Measurements from ENCODE around the gene MRPS11. TPM values are rescaled to one million over a fixed set of nuclear protein-coding genes. Genes with fewer than 3 reads are reported as not detected.

MRPS11 gene
- total and polyA plus RNA-seq, 3 donors from 2014 or later = 33.2 to 82.4 (median 33.9) TPM

GRCh38 chr15:88504445-88504844 lies 36.9 kb downstream of the MRPS11 start:
- no peaks in the 10 kb centered on the region for H3K27me3 ChIP-seq
- no peaks in the 10 kb centered on the region for H3K9me3 ChIP-seq
- no peak overlapping the region for H3K27ac ChIP-seq
- no peaks in the 10 kb centered on the region for H3K36me3 ChIP-seq (ENCODE audit: low read depth, missing control alignments)
- DNase-seq = no peak
- intact Hi-C loops (cut with DNase I; ENCODE audit: low total_unique reads) = no loop called here
- 85 to 91% methylated on average over 1 of the region's 1 CpG for WGBS, 2 donors
- TF ChIP-seq POLR2A (IDR thresholded peaks at IDR 0.05) = no peak
- TF ChIP-seq, protein P1, sequence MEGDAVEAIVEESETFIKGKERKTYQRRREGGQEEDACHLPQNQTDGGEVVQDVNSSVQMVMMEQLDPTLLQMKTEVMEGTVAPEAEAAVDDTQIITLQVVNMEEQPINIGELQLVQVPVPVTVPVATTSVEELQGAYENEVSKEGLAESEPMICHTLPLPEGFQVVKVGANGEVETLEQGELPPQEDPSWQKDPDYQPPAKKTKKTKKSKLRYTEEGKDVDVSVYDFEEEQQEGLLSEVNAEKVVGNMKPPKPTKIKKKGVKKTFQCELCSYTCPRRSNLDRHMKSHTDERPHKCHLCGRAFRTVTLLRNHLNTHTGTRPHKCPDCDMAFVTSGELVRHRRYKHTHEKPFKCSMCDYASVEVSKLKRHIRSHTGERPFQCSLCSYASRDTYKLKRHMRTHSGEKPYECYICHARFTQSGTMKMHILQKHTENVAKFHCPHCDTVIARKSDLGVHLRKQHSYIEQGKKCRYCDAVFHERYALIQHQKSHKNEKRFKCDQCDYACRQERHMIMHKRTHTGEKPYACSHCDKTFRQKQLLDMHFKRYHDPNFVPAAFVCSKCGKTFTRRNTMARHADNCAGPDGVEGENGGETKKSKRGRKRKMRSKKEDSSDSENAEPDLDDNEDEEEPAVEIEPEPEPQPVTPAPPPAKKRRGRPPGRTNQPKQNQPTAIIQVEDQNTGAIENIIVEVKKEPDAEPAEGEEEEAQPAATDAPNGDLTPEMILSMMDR (IDR thresholded peaks at IDR 0.05) = no peak
- no peak overlapping the region for H3K4me3 ChIP-seq
- peaks cover 2% of the 10 kb centered on the region for H3K4me1 ChIP-seq

GRCh38 chr15:88505721-88506120 lies 38.2 kb downstream of the MRPS11 start:
- H3K36me3 ChIP-seq (ENCODE audit: low read depth, missing control alignments) = no peaks in the 10 kb centered on the region
- H3K27me3 ChIP-seq = no peaks in the 10 kb centered on the region
- intact Hi-C loops (cut with DNase I; ENCODE audit: low total_unique reads) = no loop called here
- 91 to 97% methylated on average over 2 of the region's 2 CpGs for WGBS, 2 donors
- H3K27ac ChIP-seq = no peak overlapping the region
- no peak for TF ChIP-seq POLR2A (IDR thresholded peaks at IDR 0.05)
- TF ChIP-seq, protein P1 (IDR thresholded peaks at IDR 0.05) = no peak
- H3K9me3 ChIP-seq = no peaks in the 10 kb centered on the region
- H3K4me1 ChIP-seq = no peaks in the 10 kb centered on the region
- H3K4me3 ChIP-seq = no peak overlapping the region
- DNase-seq = no peak

DNA sequence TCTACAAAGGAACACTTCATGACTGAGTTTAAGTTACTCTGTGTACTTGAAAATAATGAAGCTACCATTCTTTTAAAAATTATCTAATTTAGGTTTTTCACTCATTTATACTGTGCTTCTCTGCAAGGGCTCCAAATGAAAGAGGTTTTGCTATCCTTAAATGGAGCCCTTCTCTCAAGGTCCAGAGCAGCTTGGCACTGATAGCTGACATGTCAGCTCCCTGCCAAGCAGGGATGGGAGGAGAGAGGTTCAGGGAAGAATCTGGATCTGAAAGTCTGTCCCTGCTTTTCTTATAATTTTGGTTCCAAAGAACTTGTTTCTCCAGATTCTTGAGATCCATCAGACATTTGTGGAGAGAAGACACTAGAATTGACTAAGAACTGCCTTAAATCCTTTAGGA lies 39.1 kb downstream of the MRPS11 start:
- Histone ChIP-seq H3K36me3 (ENCODE audit: low read depth, missing control alignments) (no peaks in the 10 kb centered on the region), H3K4me1 (no peaks in the 10 kb centered on the region), H3K27ac (no peak overlapping the region), H3K4me3 (no peak overlapping the region), H3K9me3 (no peaks in the 10 kb centered on the region), H3K27me3 (no peaks in the 10 kb centered on the region)
- TF ChIP-seq, protein P1 (IDR thresholded peaks at IDR 0.05) = no peak
- TF ChIP-seq POLR2A (IDR thresholded peaks at IDR 0.05) = no peak
- intact Hi-C loops (cut with DNase I; ENCODE audit: low total_unique reads) = no loop called here
- DNase-seq = no peak

DNA sequence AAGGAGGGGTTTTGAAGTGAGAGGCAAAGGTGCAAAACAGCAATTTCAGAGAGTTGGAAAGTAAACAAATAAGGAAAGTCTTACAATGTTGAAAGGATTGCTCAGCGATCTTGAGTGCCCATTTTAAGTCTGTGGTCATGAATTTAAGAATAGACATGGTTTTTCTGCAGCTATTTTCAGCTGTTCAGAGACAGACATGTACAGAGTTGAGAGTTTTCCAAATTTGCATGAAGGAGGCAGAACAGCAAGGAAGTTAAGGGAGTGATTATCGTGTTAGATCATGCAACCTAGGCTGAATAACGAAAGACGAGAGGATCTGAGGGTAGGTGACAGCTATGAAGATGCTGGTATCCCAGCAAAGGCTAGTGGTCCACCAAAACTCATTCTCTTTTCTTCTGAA lies 41.8 kb downstream of the MRPS11 start:
- H3K4me1 ChIP-seq = no peaks in the 10 kb centered on the region
- DNase-seq = no peak
- no peaks in the 10 kb centered on the region for H3K36me3 ChIP-seq (ENCODE audit: low read depth, missing control alignments)
- no peaks in the 10 kb centered on the region for H3K9me3 ChIP-seq
- WGBS, 2 donors = 96 to 98% methylated on average over 4 of the region's 4 CpGs
- H3K27me3 ChIP-seq = no peaks in the 10 kb centered on the region
- H3K27ac ChIP-seq = no peak overlapping the region
- TF ChIP-seq, protein P1 (IDR thresholded peaks at IDR 0.05) = no peak
- no peak for TF ChIP-seq POLR2A (IDR thresholded peaks at IDR 0.05)
- no peak overlapping the region for H3K4me3 ChIP-seq
- intact Hi-C loops (cut with DNase I; ENCODE audit: low total_unique reads) = no loop called here

- Histone ChIP-seq H3K27me3 (no peaks in the 10 kb centered on the region), H3K27ac (no peak overlapping the region), H3K4me3 (no peak overlapping the region), H3K9me3 (no peaks in the 10 kb centered on the region), H3K4me1 (no peaks in the 10 kb centered on the region), H3K36me3 (ENCODE audit: low read depth, missing control alignments) (no peaks in the 10 kb centered on the region)
- intact Hi-C loops (cut with DNase I; ENCODE audit: low total_unique reads) = no loop called here
- no peak for TF ChIP-seq POLR2A (IDR thresholded peaks at IDR 0.05)
- TF ChIP-seq, protein P1 (IDR thresholded peaks at IDR 0.05) = no peak
- DNase-seq = no peak
Observed at GRCh38 chr15:88509964-88510363, 42.5 kb downstream of the MRPS11 start.
